GM19395 (cell line): ENCODE data around the gene P2RY8.
"Not testable (repeated sequence)": the region's sequence is repeated elsewhere in the genome, so short reads cannot be mapped to it uniquely, and the experiment has no call there.

Experiments used
- ATAC-seq: cut with Tn5 transposase; IDR thresholded peaks from one replicate; pipeline ENCODE4 v1.9.1; 2021; ENCODE audit warnings: mild to moderate bottlenecking, moderate library complexity; ENCODE audit not compliant: unreplicated experiment

The P2RY8 gene, protein sequence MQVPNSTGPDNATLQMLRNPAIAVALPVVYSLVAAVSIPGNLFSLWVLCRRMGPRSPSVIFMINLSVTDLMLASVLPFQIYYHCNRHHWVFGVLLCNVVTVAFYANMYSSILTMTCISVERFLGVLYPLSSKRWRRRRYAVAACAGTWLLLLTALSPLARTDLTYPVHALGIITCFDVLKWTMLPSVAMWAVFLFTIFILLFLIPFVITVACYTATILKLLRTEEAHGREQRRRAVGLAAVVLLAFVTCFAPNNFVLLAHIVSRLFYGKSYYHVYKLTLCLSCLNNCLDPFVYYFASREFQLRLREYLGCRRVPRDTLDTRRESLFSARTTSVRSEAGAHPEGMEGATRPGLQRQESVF

DNA sequence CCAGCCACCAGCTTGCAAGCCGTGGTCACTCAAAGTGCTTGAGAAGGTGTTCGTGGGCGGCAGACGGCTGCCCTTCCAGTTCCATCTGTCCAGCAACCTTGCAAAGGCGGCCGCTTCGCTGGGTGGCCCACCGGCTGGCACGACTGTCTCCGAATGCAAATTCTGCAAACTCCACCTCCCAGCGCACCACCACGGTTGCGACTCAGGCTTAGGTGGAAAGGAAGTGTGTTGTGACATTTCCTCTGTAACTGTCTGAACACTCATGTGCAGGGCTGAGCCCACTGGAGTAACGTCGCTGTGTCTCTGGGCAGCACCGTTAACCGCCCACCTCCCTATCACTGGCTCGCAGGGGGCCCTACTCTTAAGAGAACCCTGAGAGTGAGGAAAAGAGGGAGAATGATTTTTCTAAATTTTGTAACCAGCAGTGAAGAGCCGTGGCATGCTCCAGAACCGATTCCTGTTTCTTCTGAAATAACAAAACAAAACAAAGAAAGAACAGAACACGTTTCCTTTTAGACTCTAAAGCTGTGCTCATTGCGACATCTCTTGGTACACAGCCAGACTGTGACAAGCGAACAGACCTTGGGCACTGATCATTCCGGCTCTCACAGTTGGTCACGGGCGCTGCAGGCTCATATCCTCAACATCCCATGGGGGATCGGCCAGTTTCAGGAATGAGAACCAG is at the start of gene P2RY8:
Gene P2RY8, minus strand, starts transcription at position 155 of the 685 bp plus-strand sequence. CDS start 70,627 bp downstream, outside the sequence.
- ATAC-seq = peak; percentile 63

DNA sequence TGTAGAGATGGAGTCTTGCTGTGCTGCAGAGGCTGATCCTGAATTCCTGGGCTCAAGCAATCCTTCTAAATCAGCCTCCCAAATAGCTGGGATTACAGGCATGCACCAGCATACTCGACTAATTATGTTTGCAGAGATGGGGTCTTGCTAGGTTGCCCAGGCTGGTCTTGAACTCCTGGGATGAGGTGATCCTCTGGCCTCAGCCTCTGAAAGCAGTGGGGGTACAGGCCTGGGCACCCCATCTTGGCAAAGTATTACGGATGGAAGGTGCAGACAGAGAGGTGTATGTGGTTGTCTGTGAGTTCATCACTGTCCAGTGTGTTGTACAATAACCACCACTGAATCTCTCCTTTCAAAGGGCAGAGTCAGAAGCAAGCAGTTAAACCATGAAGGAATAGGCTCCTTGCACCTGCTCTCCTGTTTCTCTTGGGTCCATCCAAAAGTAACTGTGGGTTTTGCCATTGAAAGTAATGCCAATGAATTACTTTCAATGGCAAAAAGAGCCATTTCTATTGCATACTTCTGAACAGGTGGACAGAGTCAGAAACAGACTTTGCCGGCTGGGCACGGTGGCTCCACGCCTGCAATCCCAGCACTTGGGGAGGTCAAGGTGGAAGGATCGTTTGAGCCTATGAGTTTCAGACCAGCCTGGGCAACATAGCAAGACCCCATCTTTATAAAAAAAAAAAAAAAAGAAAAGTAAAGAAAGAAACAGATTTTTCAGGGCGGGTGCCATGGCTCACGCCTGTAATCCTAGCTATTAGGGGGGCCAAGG is 47.4 kb upstream of the P2RY8 start:
- no peak for ATAC-seq

DNA sequence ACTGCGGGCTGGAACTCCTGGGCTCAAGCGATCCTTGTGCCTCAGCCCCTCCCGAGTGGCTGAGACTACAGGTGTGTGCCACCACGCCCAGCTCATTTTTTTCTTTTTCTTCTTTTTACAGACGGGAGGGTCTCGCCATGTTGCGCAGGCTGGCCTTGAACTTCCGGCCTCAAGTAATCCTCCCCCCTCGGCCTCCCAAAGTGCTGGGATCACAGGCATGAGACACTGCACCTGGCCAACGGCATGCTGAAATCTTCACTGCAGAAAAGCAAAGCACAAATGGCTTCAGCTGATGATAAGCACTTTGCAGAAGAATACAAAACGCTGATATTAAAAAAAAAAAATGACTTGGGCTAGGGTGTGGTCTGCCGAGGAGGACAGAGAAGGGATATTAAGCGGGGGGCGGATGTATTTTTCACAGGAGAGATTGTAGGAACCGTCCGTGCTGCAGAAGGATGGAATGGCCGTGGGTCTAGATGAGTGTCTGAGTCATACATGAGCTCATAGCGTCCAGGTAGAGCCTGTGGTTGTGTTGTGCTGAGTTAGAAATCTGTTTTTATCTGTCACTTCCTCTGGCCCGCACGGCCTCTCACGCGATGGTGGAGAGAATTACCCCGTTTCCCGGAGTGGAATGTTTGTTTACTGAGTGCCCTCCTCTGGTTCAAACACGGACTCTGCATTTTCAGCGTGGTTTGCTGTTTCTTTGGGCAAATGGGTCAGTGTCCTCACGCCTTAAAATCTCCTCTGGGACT is 45.9 kb upstream of the P2RY8 start:
- peak; percentile 73 for ATAC-seq

DNA sequence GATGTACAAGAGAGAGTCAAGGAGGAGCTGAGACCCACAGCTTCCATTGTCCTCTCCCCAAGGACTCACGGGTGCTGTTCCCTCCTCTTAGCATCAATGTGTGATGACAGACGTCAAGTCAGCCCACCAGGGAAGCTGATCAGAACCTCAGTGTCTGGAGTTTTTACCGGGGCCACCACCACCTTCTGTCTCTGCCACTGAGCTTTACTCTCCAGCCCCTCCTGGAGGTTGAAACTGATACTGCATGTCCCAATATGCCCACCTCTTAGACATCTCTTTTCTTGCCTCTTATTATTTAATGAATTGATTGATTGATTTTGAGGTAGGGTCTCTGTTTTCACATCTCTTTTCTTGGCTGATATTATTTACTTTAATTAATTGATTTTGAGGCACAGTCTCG is 44.1 kb upstream of the P2RY8 start:
- ATAC-seq = no peak

DNA sequence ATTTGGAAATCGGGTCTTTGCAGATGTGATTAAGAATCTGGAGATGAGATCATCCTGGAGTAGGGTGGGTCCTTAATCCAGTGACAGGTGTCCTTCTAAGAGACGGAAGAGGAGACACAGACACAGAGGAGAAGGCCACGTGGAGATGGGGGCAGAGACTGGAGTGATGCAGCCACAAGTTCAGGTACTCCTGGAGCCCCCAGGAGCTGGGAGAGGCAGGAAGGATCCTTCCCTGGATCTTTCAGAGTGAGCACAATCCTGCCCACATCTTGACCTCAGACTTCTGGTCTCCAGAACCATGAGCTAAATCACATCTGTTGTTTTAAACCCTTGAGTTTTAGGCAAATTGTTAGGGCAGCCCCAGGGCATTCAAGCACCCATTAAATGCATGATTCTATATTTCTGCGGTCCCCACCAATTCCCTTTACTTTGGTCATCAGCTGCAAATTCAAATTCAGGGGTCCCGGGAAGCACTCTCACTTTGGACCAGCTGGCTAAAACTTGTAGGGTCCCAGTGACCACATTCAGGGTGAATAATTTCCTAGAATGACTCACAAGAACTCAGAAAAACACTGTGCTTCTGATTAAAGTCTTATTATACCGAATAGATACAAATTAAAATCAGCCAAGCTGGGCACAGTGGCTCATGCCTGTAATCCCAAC is 41.7 kb upstream of the P2RY8 start:
- no peak for ATAC-seq

DNA sequence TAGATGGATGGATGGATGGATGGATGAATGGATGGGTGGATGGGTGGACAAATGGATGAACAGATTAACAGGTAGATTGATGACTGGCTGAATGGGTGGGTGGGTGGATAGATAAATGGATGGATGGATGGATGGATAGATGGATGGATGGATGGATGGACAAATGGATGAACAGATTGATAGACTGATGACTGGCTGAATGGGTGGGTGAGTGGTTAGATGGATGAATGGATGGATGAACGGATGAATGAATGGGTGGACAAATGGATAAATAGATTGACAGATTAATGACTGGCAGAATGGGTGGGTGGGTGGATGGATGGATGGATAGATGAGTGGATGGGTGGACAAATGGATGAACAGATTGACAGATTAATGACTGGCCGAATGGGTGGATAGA is 40.9 kb upstream of the P2RY8 start:
- no peak for ATAC-seq

DNA sequence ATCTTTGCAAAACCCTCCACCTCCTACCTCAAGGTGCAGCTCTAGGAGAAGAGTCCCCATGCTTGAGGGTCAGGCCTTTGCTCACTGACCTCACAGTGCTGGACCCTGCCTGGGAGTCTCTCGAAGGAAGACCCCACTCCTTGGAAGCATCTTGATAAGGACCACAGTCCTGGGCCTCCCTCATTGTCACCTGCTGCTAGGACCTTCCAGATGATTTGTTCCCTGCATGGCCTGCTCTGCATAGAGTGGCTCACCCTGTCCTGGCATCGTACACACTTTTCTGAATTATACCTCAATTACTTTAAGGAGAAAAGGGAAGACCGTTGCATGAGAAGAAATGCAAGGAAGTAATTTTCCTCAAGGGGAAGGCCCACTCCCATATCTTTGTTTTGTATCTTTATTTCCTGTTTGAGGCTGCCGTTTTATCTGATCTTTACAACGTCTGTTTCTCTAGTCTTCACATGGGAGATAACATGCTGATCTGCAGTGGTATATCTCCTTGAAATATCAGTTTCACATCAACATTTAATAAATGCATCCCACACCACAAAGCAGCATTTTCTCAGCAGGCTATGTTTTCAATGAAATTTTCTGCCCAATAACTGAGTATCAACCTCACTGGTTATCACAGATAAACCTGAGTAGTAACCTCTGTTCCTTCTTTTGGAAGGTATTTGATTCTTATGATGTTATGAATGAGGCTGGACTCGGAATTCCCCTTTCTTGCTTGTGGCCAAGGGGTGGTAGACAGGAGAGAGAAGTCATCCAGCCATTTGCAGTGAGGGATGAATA is 39.4 kb upstream of the P2RY8 start:
- ATAC-seq = no peak

DNA sequence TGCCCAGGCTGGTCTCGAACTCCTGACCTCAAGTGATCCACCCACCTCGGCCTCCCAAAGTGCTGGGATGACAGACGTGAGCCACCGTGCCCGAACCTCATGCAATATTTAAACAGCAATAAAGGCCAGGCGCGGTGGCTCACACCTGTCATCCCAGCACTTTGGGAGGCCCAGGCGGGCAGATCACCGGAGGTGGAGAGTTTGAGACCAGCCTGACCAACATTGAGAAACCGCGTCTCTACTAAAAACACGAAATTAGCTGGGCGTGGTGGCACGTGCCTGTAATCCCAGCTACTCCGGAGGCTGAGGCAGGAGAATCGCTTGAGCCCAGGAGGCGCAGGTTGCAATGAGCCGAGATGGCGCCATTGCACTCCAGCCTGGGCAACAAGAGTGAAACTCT is 37.2 kb upstream of the P2RY8 start:
- not testable (repeated sequence) for ATAC-seq

DNA sequence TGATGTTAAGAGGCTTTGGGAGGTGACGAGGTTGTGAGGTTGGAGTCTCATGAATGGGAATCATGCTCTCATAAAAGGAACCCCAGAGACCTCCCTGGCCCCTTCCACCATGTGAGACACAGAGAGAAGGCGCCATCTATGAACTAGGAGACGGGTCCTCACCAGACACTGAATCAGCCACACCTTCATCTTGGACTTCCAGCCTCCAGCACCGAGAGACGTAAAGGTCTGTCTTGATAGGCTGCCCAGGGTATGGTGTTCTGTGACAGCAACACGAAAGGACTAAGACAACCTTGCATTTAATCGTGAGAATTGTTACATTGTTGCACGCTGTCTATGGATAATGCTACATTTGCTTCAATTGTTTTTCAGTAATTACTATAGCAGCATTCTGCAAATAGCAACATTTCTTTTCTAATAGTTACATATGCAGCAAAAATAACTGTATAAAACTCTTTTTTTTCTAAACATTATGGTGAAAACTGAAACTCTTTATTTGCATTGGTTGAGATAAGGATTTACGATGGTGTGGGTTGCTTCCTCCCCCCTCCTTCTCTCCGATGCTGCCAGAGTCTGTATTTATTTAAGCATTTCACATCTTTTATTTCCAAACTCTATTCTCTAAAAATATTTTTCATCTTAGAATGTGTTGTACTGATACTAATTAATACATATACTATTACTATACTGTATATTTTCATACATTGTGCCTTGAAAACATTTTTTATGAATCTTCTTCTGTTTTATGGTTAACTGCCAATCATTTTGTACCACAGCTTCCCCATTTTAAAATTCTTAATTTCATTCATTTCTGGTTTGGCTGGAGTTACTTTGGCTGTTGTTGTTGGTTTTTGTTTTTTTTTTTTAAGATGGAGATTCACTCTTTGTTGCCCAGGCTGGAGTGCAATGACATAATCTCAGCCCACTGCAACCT is 28.0 kb upstream of the P2RY8 start:
- peak; percentile 75 for ATAC-seq

DNA sequence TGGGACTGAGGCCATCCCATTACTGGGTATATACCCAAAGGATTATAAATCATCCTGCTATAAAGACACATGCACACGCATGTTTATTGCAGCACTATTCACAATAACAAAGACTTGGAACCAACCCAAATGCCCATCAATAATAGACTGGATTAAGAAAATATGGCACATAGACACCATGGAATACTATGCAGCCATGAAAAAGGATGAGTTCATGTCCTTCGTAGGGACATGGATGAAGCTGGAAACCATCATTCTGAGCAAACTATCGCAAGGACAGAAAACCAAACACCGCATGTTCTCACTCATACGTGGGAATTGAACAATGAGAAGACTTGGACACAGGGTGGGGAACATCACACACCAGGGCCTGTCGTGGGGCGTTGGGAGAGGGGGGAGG is 27.1 kb upstream of the P2RY8 start:
- ATAC-seq = not testable (repeated sequence)

DNA sequence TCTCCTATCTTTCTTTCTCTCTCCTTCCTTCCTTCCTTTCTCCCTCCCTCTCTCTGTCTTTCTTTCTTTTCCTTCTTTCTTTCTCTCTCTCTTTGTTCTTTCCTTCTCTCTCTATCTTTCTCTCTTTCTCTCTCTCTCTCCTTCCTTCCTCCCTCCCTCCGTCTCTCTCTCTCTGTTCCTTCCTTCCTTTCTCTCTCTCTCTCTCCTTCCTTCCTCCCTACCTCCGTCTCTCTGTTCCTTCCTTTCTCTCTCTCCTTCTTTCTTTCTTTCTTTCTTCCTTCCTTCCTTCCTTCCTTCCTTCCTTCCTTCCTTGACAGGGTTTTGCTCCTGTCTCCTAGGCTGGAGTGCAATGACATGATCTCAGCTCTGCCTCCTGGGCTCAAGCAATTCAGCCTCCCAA is 24.2 kb upstream of the P2RY8 start:
- no peak for ATAC-seq

DNA sequence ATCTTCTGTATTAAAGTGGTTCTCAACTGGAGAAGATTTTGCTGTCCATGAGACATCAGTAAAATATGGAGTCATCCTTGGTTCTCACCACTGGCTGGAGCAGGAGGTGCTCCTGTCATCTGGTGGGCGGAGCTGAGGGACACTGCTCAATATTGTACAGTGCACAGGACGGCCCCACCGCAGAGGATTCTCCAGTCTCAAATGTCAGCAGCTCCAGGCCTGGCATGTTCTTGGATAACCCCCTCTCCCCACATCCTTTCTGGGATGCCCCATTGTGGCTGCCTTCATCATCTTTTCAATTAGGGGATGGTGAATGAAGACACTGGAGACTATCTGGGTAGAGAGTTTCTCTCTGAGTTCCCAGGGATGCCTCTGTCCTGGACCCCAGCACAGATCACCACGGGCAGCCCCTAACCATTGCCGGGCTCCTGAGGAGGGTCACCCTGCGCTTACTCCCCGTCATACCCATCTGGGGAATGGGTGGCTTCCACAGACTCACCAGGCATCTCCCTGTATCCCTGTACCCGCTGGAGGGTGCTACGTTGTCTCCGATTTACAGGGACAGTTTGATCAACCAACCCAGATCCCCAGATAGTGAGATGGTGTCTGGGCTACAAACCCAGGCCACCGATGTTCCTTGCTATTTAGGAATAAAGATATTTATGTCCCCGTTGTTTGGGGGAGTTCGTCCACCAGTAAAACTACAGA is 21.9 kb upstream of the P2RY8 start:
- ATAC-seq = no peak

DNA sequence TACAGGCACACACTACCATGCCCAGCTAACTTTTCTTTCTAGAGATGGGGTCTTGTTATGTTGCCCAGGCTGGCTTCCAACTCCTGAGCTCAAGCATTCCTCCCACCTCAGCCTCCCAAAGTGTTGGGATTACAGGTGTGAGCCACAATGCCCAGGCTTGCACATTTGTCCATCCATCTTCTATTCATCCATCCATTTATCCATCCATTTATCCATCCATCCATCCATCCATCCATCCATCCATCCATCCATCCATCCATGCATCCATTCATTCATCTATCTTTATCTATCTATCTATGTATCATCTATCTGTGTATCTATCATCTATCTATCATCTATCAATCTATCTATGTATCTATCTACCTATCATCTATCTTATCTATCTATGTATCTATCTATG is 20.5 kb upstream of the P2RY8 start:
- not testable (repeated sequence) for ATAC-seq

DNA sequence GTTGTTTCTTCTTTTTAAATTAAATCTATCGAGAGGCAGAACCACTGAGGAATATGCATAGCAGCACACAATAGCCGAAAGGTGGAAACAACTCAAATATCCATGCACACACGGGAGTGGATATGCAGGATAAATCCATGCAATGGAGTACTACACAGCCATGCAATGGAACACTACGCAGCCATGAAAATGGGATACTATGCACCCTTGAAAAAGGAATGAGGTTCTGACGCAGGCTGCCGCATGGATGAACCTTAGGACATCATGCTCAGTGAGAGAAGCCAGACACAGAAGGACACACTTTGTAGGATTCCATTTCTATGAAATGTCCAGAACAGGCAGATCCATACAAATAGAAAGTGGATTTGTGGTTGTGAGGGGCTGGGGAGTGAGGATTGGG is 18.4 kb upstream of the P2RY8 start:
- no peak for ATAC-seq

DNA sequence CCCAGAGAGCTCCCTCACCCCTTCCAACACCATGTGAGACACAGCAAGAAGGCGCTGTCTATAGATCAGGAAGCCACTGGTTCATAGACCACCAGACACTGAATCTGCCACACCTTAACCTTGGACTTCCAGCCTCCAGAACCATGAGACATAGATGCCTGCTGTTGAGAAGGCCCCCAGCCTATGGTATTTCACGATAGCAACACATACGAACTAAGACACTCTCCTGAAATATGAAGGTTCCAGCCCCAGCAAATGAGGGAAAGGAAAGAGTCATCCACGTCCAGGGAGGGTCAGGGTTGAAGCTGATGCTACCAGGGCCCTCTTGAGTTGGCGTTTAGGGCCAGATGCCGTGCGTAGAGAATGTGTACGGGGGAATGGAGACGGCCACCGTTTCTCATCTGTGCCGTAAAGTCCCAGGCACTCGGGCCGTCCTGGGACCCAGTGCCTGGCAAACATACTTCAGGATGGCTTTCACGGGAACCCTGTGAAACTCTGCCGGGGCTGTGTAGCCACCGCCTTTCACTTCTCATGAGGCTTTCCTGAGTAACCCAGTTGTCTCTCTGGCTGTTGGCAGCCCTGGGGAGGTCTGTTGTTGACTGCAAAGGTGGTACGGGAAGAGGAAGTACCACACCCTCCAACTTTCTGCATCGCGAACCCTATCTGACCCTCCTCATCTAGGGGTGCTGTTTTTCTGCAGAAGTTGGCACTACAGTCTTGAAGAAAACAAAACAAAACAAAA is 17.7 kb upstream of the P2RY8 start:
- no peak for ATAC-seq

DNA sequence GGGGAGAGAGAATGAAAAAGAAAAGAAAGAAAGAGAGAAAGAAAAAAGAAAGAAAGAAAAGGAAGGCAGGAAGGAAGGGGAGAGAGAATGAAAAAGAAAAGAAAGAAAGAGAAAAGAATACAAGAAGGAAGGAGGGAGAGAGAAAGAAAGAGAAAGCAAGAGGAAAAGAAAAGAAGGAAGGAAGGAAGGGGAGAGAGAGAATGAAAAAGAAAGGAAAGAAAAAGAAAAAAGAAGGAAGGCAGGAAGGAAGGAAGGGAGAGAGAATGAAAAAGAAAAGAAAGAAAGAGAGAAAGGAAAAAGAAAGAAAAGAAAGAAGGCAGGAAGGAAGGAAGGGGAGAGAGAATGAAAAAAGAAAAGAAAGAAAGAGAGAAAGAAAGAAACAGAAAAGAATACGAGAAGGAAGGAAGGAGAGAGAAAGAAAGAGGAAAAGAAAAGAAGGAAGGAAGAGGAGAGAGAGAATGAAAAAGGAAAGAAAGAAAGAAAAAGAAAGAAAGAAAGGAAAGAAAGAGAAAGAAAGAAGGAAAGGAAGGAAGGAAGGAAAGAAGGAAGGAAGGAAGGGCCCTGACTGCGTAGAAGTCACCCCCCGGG is 15.1 kb upstream of the P2RY8 start:
- ATAC-seq = no peak

DNA sequence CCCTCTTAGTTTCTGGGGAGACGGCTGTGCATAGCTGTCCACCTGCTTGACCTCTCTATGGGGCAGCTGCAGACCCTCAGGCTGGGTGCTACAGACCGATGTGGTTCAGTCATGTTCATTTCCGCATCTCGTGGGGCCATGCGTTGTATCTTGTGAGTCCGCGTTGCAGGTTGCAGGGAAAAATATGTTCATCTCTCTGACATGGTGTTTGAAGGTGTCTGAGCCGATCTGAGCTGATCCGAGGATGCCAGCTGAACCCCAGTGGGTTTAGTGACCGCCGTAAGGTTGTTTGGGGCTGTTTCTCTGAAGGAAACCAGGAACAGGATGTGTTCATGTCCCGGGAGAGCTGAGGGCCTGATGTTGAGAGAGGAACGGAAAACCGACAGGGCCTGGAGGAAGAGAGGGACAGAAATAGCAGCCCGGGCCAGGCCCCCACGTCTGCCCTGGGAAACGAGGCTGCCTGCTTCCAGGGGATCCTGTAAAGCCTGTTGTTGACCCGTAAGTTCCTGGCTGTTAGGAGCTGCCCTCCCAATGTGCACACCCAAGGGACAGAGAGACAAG is 9.8 kb upstream of the P2RY8 start:
- ATAC-seq = no peak
